CD4-positive, alpha-beta T cell treated with Interleukin-12 subunit alpha and Interleukin-12 subunit beta, for 1 hour (primary cell): ENCODE results near the gene BHLHA15.

ENCODE experiments used
- DNase-seq: peaks from one replicate; pipeline ENCODE4 v3.0.0-alpha.2; 2020

The BHLHA15 gene

GRCh38 chr7:98228801-98229200, 17.6 kb downstream of the BHLHA15 start:
- DNase-seq = no peak

GRCh38 chr7:98229441-98229840, 18.2 kb downstream of the BHLHA15 start:
- no peak for DNase-seq

- DNase-seq = no peak
These were observed 18.9 kb downstream of the BHLHA15 start for GRCh38 chr7:98229991-98230745.

GRCh38 chr7:98230746-98231471, 19.7 kb downstream of the BHLHA15 start:
- DNase-seq = no peak

- DNase-seq = no peak
These were observed 20.4 kb downstream of the BHLHA15 start for GRCh38 chr7:98231493-98232262.

- DNase-seq = no peak
These were observed 21.0 kb downstream of the BHLHA15 start for GRCh38 chr7:98232263-98232585.

- DNase-seq = no peak
These were observed 21.6 kb downstream of the BHLHA15 start for GRCh38 chr7:98232799-98233198.

- DNase-seq = no peak
These were observed 22.2 kb downstream of the BHLHA15 start for GRCh38 chr7:98233219-98234070.

- DNase-seq = no peak
These were observed 23.3 kb downstream of the BHLHA15 start for GRCh38 chr7:98234429-98235147.

- no peak for DNase-seq
These were observed 24.7 kb downstream of the BHLHA15 start for GRCh38 chr7:98235901-98236300.

- no peak for DNase-seq
These were observed 25.3 kb downstream of the BHLHA15 start for GRCh38 chr7:98236355-98237185.

- DNase-seq = no peak
These were observed 26.8 kb downstream of the BHLHA15 start for GRCh38 chr7:98238076-98238475.

GRCh38 chr7:98238976-98239375, 27.7 kb downstream of the BHLHA15 start:
- no peak for DNase-seq

GRCh38 chr7:98240961-98241673, 29.9 kb downstream of the BHLHA15 start:
- DNase-seq = peak; percentile 15

- DNase-seq = no peak
These were observed 30.5 kb downstream of the BHLHA15 start for GRCh38 chr7:98241674-98242241.

GRCh38 chr7:98242342-98242741, 31.1 kb downstream of the BHLHA15 start:
- no peak for DNase-seq

- DNase-seq = no peak
These were observed 31.7 kb downstream of the BHLHA15 start for GRCh38 chr7:98242934-98243333.

- DNase-seq = no peak
These were observed 33.6 kb downstream of the BHLHA15 start for GRCh38 chr7:98244871-98245270.

GRCh38 chr7:98248156-98248555, 36.9 kb downstream of the BHLHA15 start:
- no peak for DNase-seq

GRCh38 chr7:98249106-98249505, 37.9 kb downstream of the BHLHA15 start:
- DNase-seq = peak; percentile 10
